Loucy (cell line): Measurements from ENCODE around the gene ZFYVE21.
"Not testable (repeated sequence)": the region's sequence is repeated elsewhere in the genome, so short reads cannot be mapped to it uniquely, and the experiment has no call there.

Experiments
- H2AFZ ChIP-seq: fragments of 200-600 bp; sonication (generic); 2 replicates; pipeline ENCODE4 v1.6.0; 2016; ENCODE audit warnings: antibody characterized with exemption, mild to moderate bottlenecking, low read length, moderate library complexity
- H3F3A ChIP-seq: fragments of 200-600 bp; 2 replicates; pipeline ENCODE4 v1.6.0; 2016; ENCODE audit warnings: antibody characterized with exemption, low read depth, mild to moderate bottlenecking
- H3K27me3 ChIP-seq: fragments of 200-600 bp; sonication (generic); 2 replicates; pipeline ENCODE4 v1.6.1; 2014; ENCODE audit warnings: low read length, mild to moderate bottlenecking; ENCODE audit not compliant: insufficient read depth, poor library complexity, severe bottlenecking
- H3K36me3 ChIP-seq: fragments of 200-600 bp; sonication (generic); 2 replicates; pipeline ENCODE4 v1.6.1; 2016; ENCODE audit warnings: low read length; ENCODE audit not compliant: insufficient read depth
- H3K4me1 ChIP-seq: fragments of 200-600 bp; sonication (generic); 2 replicates; pipeline ENCODE4 v1.5.1; 2014; ENCODE audit warnings: low read length, mild to moderate bottlenecking; ENCODE audit not compliant: insufficient read depth, poor library complexity, severe bottlenecking
- H3K4me2 ChIP-seq: fragments of 200-600 bp; sonication (generic); 2 replicates; pipeline ENCODE4 v1.6.0; 2014; ENCODE audit warnings: antibody characterized with exemption, low read length, low read depth, mild to moderate bottlenecking; ENCODE audit not compliant: poor library complexity, severe bottlenecking
- H3K4me3 ChIP-seq: fragments of 200-600 bp; sonication (generic); 2 replicates; pipeline ENCODE4 v1.5.1; 2014; ENCODE audit warnings: low read length, mild to moderate bottlenecking, mixed read lengths; ENCODE audit not compliant: poor library complexity, severe bottlenecking
- H3K79me2 ChIP-seq: fragments of 200-600 bp; sonication (generic); 2 replicates; pipeline ENCODE4 v1.6.1; 2014; ENCODE audit warnings: low read length; ENCODE audit not compliant: insufficient read depth
- H3K9ac ChIP-seq: fragments of 200-600 bp; sonication (generic); 2 replicates; pipeline ENCODE4 v1.6.0; 2014; ENCODE audit warnings: mild to moderate bottlenecking, low read depth, low read length, moderate library complexity; ENCODE audit not compliant: poor library complexity, severe bottlenecking
- H3K9me2 ChIP-seq: fragments of 200-600 bp; sonication (generic); replicated peaks from 2 replicates; pipeline ENCODE4 v1.6.1; 2016; ENCODE audit warnings: low read depth, low read length, mixed read lengths
- H3K9me3 ChIP-seq: fragments of 200-600 bp; sonication (generic); 2 replicates; pipeline ENCODE4 v1.6.1; 2014; ENCODE audit warnings: mild to moderate bottlenecking, antibody characterized with exemption, low read length, low read depth; ENCODE audit not compliant: insufficient read depth
- H4K20me1 ChIP-seq: fragments of 200-600 bp; sonication (generic); 2 replicates; pipeline ENCODE4 v1.6.0; 2014; ENCODE audit warnings: antibody characterized with exemption, low read length, mild to moderate bottlenecking; ENCODE audit not compliant: insufficient read depth, poor library complexity, severe bottlenecking
- EZH2phosphoT487 ChIP-seq: fragments of 200-600 bp; IDR thresholded peaks from 2 replicates; pipeline ENCODE4 v1.6.1; 2018; ENCODE audit warnings: antibody characterized with exemption, mild to moderate bottlenecking, moderate library complexity, borderline replicate concordance
- TF ChIP-seq, protein P1 (sequence below): fragments of 200-600 bp; sonication (generic); conservative IDR thresholded peaks from 2 replicates; pipeline ENCODE4 v1.5.1; 2014; ENCODE audit warnings: mild to moderate bottlenecking, antibody characterized with exemption, low read length

The ZFYVE21 gene

GRCh38 chr14:103773521-103773920 lies 57.9 kb downstream of the ZFYVE21 start:
- Histone ChIP-seq H3K4me3 (no peak overlapping the region), H4K20me1 (no peaks in the 10 kb centered on the region), H3K27me3 (no peaks in the 10 kb centered on the region), H3F3A (no peaks in the 10 kb centered on the region), H3K36me3 (peaks cover 13% of the 10 kb centered on the region; the same call in 1 of the 2 replicates), H3K4me2 (no peak overlapping the region), H3K9ac (no peak overlapping the region), H3K4me1 (no peaks in the 10 kb centered on the region), H2AFZ (no peak overlapping the region), H3K9me2 (no peaks in the 10 kb centered on the region), H3K9me3 (peaks cover 6% of the 10 kb centered on the region; the same call in 1 of the 2 replicates), H3K79me2 (no peaks in the 10 kb centered on the region)
- TF ChIP-seq, protein P1, sequence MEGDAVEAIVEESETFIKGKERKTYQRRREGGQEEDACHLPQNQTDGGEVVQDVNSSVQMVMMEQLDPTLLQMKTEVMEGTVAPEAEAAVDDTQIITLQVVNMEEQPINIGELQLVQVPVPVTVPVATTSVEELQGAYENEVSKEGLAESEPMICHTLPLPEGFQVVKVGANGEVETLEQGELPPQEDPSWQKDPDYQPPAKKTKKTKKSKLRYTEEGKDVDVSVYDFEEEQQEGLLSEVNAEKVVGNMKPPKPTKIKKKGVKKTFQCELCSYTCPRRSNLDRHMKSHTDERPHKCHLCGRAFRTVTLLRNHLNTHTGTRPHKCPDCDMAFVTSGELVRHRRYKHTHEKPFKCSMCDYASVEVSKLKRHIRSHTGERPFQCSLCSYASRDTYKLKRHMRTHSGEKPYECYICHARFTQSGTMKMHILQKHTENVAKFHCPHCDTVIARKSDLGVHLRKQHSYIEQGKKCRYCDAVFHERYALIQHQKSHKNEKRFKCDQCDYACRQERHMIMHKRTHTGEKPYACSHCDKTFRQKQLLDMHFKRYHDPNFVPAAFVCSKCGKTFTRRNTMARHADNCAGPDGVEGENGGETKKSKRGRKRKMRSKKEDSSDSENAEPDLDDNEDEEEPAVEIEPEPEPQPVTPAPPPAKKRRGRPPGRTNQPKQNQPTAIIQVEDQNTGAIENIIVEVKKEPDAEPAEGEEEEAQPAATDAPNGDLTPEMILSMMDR = no peak
- TF ChIP-seq EZH2phosphoT487 = no peak

- no peak for TF ChIP-seq EZH2phosphoT487
- TF ChIP-seq, protein P1 = no peak
- H3K9me2 ChIP-seq = no peaks in the 10 kb centered on the region
- peaks cover 6% of the 10 kb centered on the region; the same call in 1 of the 2 replicates for H3K9me3 ChIP-seq
- H3K27me3 ChIP-seq = no peaks in the 10 kb centered on the region
- peaks cover 15% of the 10 kb centered on the region; the same call in 1 of the 2 replicates for H3K36me3 ChIP-seq
- no peak overlapping the region for H3K9ac ChIP-seq
- no peak overlapping the region for H3K4me3 ChIP-seq
- H3K79me2 ChIP-seq = no peaks in the 10 kb centered on the region
- H3K4me1 ChIP-seq = no peaks in the 10 kb centered on the region
- H2AFZ ChIP-seq = no peak overlapping the region
- H3K4me2 ChIP-seq = no peak overlapping the region
- no peaks in the 10 kb centered on the region for H4K20me1 ChIP-seq
- H3F3A ChIP-seq = no peaks in the 10 kb centered on the region
Measured at GRCh38 chr14:103775506-103775905, 59.9 kb downstream of the ZFYVE21 start.

DNA sequence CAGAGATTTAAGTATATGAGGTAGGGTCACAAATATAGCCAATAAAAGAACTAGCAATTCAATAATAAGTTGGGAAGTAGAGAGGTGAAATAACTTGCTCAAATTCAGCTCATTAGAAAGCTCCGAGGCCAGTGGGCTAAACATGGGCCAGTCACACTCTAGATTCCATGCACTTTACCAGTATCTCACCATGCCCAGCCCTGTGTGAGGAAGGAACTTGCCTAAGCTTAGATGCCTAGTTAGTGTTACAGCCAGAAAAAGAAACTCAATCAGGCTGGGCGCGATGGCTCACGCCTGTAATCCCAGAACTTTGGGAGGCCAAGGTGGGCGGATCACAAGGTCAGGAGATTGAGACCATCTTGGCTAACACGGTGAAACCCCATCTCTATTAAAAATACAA lies 60.7 kb downstream of the ZFYVE21 start:
- H4K20me1 ChIP-seq, H3K9me2 ChIP-seq, H3K4me3 ChIP-seq, H3K9me3 ChIP-seq, H3K79me2 ChIP-seq, H3K9ac ChIP-seq, H2AFZ ChIP-seq, H3K4me1 ChIP-seq, H3K27me3 ChIP-seq, H3K4me2 ChIP-seq, H3F3A ChIP-seq: not testable (repeated sequence)
- peaks cover 15% of the 10 kb centered on the region; the same call in 1 of the 2 replicates for H3K36me3 ChIP-seq

DNA sequence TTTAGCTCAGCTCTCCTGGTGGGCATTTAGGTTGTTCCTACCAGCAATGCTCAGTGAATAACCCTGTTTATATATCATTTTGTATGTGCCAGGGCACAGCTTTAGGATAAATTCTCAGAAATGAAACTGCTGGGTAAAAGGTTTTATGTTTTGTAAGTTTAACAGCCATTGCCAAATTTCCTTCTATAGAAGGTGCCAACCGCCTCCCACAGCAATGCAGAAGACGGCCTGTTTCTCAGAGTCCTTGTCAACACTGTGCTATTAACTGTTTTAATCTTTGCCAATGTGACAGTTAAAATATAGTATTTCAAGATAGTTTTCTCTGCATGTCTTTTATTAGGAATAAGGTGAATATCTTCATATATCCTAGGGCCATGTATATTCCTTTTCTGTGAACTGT lies 66.8 kb downstream of the ZFYVE21 start:
- Histone ChIP-seq H3K9me2 (no peaks in the 10 kb centered on the region), H4K20me1 (no peaks in the 10 kb centered on the region), H3K9ac (no peak overlapping the region), H3K36me3 (peaks cover 4% of the 10 kb centered on the region; the same call in 1 of the 2 replicates), H2AFZ (no peak overlapping the region), H3F3A (no peaks in the 10 kb centered on the region), H3K4me3 (no peak overlapping the region), H3K79me2 (no peaks in the 10 kb centered on the region), H3K27me3 (no peaks in the 10 kb centered on the region), H3K4me2 (no peak overlapping the region), H3K4me1 (no peaks in the 10 kb centered on the region), H3K9me3 (no peaks in the 10 kb centered on the region)
- TF ChIP-seq, protein P1 = no peak
- TF ChIP-seq EZH2phosphoT487 = no peak
